Activated T-helper 9 cell treated with anti-CD3 and anti-CD28 coated beads, Interleukin-2, amount 50 U/mL, for 16 hours (primary cell): ENCODE results near the gene UST.
A peak's percentile ranks its signal among the peaks of the same experiment; 100 is the strongest.

Experiments used
- DNase-seq: peaks from one replicate; pipeline ENCODE4 v3.0.0-alpha.2; 2020; ENCODE audit warnings: low read depth

The UST gene

GRCh38 chr6:149041953-149042352 is 295.1 kb downstream of the UST start:
- no peak for DNase-seq

DNA sequence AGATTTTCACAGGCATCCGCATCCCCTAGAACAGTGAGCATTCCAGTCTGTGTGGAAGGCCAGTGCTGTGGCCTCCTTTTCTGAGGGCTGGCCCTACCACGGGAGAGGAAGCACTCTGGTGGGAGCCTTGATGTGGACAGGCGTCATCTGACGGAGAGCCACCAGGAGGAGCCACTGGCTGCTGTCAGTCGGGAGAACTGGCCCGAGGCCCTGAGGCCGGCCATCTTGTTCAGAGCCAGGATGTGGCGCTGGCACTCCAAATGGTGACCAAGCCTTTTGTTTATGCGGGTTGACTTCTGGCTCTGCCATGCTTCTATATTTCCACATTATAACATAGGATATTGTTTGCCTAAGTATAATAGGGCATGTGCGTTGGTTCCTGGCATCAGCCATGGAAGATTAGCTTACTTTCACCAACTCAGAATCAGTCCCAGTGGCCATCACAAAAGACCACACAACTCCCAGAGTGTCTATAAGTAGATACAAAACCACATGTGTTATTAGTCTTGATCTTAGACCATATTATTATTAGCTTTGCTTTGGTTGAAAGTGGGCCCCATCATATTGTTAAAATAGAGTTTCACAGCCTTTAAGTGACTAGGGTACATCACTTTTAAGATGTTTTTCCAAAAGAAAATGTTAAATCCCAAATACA is 296.8 kb downstream of the UST start:
- no peak for DNase-seq

DNA sequence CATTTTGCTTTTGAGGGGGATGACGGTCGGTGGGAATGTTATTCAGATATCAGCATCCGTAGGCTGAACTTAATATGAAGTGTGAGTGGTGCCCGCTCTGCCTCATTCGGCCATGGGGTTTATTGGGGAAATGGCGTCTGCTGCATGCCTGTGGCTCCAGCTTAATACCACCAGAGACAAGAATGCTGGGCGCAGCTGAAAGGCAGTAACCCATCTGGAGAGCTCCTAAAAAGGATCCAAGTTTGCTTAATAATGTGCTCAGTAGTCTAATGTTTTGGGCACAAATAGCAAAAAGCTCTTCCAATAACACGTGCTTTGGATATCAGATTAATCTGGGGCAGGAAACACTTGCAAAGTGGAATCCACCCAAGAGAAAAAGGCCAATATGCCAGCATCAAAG is 297.7 kb downstream of the UST start:
- DNase-seq, result no peak

DNA sequence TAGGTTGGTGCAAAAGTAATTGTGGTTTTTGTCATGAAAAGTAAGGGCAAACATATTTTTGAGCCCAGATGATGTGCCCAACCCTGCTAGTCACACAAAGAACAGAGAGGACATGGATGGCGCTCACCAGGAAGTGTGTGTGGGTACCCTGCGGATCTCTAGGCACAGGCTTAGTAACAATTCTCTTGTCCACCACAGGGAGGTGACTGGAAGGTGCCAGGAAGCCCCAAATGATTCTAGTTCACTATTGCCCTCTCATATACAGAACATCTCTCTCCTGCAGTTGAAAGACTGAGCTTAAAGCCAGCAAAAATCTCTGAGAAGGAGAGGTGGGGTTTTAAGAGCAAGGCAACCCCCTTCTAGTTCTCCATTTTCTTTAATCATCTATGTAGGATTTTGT is 298.6 kb downstream of the UST start:
- no peak for DNase-seq

GRCh38 chr6:149046164-149046821 is 299.5 kb downstream of the UST start:
- no peak for DNase-seq

GRCh38 chr6:149046822-149047246 is 300.0 kb downstream of the UST start:
- DNase-seq, result no peak

GRCh38 chr6:149049230-149049629 is 302.4 kb downstream of the UST start:
- DNase-seq, result no peak

- no peak for DNase-seq
These were observed 303.3 kb downstream of the UST start for GRCh38 chr6:149050160-149050559.

GRCh38 chr6:149052350-149053106 is 305.7 kb downstream of the UST start:
- no peak for DNase-seq

DNA sequence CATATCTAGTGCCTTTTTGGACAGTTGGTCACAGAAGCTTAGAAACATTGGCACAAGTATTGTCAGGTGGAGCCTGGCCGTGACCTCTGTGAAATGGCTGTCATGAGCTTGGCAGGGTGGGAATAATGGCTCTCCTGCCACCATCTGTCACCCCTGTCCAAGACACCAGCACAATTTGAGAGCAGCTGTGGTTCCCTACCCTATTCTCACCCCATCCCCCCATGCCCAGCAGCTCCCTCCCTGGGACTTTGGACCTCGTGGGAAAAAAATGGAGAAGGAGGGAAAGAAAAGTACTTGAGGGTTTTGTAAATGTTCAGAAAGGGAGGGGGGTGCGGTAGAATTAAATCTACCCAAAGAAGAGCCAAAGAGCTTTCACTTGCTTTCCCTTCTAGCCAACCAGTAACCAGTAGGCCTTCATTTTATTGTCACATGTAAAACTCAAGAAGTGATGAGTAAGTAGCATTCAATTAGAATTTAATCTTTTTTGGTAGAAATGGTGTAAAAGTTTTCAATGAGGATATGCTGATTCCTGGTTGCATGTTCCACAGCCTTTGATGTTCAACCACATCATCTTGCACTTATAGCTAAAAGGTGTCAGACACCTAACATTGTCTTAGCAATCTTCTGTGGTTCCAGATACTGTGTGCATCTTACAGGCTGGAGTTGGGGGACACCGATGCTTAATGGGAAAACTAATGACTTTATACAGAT is 307.2 kb downstream of the UST start:
- no peak for DNase-seq

DNA sequence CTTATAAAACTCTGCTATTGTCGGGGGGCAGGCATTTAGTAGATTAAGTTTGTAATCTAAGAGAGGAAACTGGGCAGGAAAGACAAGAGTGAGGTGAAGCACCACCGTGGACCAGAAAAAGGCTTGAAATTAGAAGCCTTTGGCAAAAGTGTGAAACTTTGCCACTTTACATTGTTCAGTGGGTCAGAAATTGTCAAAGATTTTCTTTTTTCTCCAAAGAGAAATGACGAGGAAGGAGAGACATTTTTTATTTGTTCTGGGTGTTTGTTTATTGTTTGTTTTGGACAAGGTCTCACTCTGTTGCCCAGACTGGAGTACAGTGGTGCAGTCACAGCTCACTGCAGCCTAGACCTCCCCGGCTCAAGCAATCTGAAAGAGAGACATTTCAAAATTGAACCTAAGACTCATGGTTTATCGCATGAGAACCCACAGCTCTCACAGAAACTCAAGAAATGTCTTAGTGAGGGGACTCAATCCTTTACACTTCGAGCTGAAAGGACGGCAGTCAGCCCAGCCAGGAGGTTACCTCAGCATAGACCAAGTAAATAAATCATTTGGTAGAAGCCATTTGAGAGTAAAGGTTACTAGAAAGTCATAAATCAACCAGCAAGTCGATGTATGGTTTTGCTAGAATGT is 307.8 kb downstream of the UST start:
- DNase-seq, result no peak

DNA sequence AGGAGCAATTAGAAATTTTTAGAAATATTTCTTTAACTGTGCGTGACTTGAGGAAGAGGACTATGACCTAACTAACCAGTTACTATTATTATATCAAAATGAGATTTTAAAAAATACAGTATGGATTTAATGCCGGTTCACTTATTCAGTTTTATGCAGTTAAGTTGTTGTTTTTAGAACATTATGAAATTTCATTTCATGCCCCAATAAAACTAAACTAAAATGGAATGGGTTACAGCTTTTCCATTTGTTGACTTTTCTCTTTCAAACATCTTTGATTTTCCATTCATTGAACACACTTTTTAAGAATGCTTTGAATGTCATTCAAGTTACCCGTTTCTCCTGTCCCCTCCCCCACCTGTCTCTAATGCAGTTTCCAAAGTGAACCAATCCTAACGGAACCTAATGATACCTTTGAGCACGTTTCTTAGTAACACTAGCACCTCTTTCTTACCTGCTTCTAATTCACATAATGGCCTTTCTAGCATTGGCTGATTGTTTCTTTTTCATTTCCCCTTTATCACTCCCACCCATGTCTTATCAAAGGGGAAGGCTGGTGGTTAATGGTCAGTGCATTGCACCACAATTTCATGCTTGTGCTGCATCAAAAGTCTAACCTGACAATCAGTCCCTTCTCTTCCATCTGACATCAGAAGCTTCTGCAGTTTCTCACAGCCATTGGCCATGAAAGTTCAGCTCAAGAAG is 308.5 kb downstream of the UST start:
- DNase-seq, result no peak

- no peak for DNase-seq
These were observed 310.1 kb downstream of the UST start for GRCh38 chr6:149056777-149057463.

- no peak for DNase-seq
These were observed 310.6 kb downstream of the UST start for GRCh38 chr6:149057464-149057840.

GRCh38 chr6:149059557-149059956 is 312.7 kb downstream of the UST start:
- no peak for DNase-seq

DNA sequence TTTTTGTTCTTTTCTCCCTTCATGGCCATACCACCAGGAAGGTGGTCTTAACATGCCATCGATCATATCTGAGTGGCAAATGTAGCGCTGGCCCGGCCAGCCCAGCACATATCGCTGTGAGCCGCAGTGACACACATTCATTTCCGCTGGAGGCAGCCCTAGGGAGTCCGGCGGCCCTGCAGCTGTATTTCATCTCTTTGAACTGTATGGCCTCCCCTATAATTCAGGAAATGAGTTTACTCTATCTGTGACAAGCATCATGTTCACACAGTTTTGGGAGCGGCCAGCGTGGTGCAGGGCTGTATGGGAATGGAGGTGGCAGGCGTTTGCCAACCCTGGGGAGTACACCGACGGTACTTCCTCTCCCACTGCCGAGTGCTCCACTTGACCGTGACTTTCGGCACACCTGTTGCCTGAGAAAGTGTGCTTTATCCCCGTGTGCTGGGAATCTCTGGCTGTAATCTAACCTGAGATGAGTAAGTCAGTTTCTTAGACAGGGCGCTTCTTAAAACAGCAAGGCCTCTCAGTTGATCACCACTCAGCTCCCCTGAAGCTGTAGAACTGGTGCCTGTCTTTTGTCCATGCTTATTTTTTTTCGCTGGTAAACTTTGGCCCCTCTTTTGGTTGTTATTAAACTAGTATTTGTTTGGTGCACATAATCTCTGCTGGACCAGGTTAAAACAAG is 313.6 kb downstream of the UST start:
- DNase-seq, result peak; percentile 31

GRCh38 chr6:149060985-149061760 is 314.3 kb downstream of the UST start:
- DNase-seq, result no peak

DNA sequence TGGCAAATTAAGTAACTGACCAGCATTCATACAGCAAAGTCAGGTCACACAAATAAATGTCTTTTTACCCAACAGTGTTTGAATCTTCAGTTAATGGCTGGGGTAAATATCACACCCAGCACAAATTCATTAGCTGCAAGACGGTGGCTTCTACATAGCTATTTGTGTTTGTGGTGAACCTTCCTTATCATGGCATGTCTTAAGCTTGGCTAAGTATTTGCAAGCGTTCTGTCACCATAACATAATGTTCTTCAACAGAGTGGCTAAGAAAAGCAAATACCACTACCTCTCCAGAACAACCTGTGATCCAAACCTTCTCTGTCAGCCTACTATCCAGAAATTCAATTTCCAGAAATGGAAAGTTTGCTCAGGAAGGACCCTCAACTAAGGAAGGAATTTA is 315.1 kb downstream of the UST start:
- DNase-seq, result no peak

- no peak for DNase-seq
These were observed 316.0 kb downstream of the UST start for GRCh38 chr6:149062653-149063348.
